AG04450 (cell line): Measurements from ENCODE around the gene ASIC3. TPM values are rescaled to one million over a fixed set of nuclear protein-coding genes. Genes with fewer than 3 reads are reported as not detected.

Experiments used
- CTCF ChIA-PET: fragments of 300-600, 350-600 bp; formaldehyde crosslinking; extraction: SDS; loops from one replicate; lab custom pipeline; 2022; ENCODE audit warnings: antibody characterized with exemption, inconsistent platforms; lab: Charles Lee
- POLR2A ChIA-PET: fragments of 350-600 bp; formaldehyde crosslinking; extraction: SDS; loops from one replicate; lab custom pipeline; 2021; ENCODE audit warnings: antibody characterized with exemption, inconsistent platforms; lab: Yijun Ruan, JAX
- DNase-seq: peaks from one replicate; pipeline ENCODE4 v3.0.0-alpha.2; 2011; ENCODE audit warnings: low read depth, low spot score
- H3K27ac ChIP-seq: one replicate; pipeline ENCODE4 v1.5.1; 2012; ENCODE audit warnings: low read depth, low read length, control low read depth
- H3K27me3 ChIP-seq: one replicate; pipeline ENCODE4 v1.6.0; 2012; ENCODE audit warnings: low read length; ENCODE audit not compliant: control insufficient read depth, insufficient read depth
- H3K4me3 ChIP-seq: 2 replicates; pipeline ENCODE4 v1.5.1; 2011; ENCODE audit warnings: mild to moderate bottlenecking, low read depth, low read length, control low read depth
- H3K9me3 ChIP-seq: 2 replicates; pipeline ENCODE4 v1.5.1; 2012; ENCODE audit warnings: low read length; ENCODE audit not compliant: control insufficient read depth, insufficient read depth
- polyA minus RNA-seq: library from RNA; depleted of rRNA, polyadenylated mRNA; stranded (reverse); fragments of >200 nt; gene quantifications from 2 replicates; pipeline ENCODE4 v1.2.3, GENCODE V29; 2011; rRNA and poly(A)+ RNA removed
- polyA plus RNA-seq: library from polyadenylated mRNA; depleted of rRNA; stranded (reverse); fragments of >200 nt; gene quantifications from 2 replicates; pipeline ENCODE4 v1.2.3, GENCODE V29; 2011; rRNA removed
- TF ChIP-seq, protein P1 (sequence below): IDR thresholded peaks from 2 replicates; pipeline ENCODE4 v1.5.1; 2011; ENCODE audit warnings: low read depth, low read length, control low read depth, inconsistent platforms

ASIC3 gene
- polyA plus RNA-seq (0.07 and 0.11 TPM in 2 replicates), polyA minus RNA-seq (not detected in 2 replicates)

DNA sequence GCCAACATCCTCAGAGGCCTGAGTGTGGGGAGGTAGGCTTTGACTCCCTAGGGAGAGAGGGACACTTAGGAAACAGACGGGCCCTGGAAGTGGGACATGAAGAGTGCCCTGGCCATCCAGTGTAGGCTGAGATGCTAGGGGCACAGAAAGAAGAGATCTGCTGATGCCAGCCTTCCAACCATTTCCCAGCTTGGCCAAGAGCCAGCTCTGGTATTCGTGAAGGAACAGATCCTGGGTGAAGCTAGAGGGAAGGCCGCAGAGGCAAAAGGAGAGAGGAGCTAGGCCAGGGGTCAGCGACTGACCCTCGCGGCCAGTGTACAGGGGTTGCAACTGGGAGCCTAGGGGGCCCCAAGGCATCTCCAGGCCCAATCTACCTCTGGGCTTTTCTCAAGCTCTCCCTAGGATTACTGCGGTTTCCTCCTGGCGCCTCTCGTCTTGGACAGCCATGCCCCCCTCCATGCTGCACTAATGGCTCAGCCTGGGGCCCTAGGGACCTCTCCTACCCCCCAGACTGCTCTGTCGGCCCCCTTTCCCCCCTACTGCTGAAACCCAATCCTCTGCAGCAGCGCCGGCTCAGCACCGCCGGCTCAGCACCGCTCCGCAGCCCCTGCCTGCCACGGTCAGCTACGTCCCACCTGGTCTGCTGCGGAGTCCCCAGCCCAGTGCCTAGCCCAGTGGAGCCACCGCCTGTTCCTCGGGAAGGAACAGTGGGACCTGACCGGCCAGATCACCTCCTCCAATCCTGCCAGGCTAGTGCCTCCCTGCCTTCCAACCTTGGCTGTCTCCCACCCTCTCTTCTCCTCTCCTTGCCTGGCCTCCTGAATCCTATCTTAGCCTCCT lies at the start of gene ASIC3:
TSS of gene ASIC3 (plus strand) at position 556 of the 840 bp plus-strand sequence. CDS start 355 bp downstream, outside the sequence.
- ChIA-PET CTCF (interaction anchor here (1.1 kb wide), 1 partner anchor 15 kb away, joined by 3 read pairs; no protein-coding TSS in a partner anchor), POLR2A (interaction anchor here (1.2 kb wide), 1 partner anchor 9 kb away, joined by 3 read pairs; the partner anchor contains the start of gene CDK5)
- TF ChIP-seq, protein P1, sequence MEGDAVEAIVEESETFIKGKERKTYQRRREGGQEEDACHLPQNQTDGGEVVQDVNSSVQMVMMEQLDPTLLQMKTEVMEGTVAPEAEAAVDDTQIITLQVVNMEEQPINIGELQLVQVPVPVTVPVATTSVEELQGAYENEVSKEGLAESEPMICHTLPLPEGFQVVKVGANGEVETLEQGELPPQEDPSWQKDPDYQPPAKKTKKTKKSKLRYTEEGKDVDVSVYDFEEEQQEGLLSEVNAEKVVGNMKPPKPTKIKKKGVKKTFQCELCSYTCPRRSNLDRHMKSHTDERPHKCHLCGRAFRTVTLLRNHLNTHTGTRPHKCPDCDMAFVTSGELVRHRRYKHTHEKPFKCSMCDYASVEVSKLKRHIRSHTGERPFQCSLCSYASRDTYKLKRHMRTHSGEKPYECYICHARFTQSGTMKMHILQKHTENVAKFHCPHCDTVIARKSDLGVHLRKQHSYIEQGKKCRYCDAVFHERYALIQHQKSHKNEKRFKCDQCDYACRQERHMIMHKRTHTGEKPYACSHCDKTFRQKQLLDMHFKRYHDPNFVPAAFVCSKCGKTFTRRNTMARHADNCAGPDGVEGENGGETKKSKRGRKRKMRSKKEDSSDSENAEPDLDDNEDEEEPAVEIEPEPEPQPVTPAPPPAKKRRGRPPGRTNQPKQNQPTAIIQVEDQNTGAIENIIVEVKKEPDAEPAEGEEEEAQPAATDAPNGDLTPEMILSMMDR = no peak
- DNase-seq = no peak
- Histone ChIP-seq H3K9me3 (no peaks in the 10 kb centered on the region; the same call in 1 of the 2 replicates), H3K27me3 (peaks cover 5% of the 10 kb centered on the region), H3K27ac (no peak within 1 kb of the TSS), H3K4me3 (no peak within 1 kb of the TSS)

DNA sequence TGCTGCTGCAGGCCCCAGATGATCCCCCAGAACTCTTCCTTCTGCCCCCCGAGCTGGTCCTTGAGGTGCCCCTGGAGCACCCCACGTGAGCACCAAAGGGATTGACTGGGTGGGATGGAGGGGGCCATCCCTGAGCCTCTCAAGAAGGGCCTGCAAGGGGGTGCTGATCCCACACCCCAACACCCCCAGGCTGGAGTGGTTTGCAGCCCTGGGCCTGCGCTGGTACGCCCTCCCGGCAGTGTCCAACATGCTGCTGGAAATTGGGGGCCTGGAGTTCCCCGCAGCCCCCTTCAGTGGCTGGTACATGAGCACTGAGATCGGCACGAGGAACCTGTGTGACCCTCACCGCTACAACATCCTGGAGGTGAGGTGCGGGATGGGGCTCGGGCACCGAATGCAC lies 49.3 kb upstream of the ASIC3 start:
- ChIA-PET CTCF (interaction anchor here (1.0 kb wide), 1 partner anchor 20 kb away, joined by 3 read pairs; no protein-coding TSS in a partner anchor), POLR2A (interaction anchor here (0.7 kb wide), 1 partner anchor 32 kb away, joined by 10 read pairs; no protein-coding TSS in a partner anchor)
- peaks cover 9% of the 10 kb centered on the region for H3K27me3 ChIP-seq
- no peak for DNase-seq
- TF ChIP-seq, protein P1 = no peak
- H3K4me3 ChIP-seq = no peak overlapping the region
- no peaks in the 10 kb centered on the region; the same call in 1 of the 2 replicates for H3K9me3 ChIP-seq
- H3K27ac ChIP-seq = no peak overlapping the region

DNA sequence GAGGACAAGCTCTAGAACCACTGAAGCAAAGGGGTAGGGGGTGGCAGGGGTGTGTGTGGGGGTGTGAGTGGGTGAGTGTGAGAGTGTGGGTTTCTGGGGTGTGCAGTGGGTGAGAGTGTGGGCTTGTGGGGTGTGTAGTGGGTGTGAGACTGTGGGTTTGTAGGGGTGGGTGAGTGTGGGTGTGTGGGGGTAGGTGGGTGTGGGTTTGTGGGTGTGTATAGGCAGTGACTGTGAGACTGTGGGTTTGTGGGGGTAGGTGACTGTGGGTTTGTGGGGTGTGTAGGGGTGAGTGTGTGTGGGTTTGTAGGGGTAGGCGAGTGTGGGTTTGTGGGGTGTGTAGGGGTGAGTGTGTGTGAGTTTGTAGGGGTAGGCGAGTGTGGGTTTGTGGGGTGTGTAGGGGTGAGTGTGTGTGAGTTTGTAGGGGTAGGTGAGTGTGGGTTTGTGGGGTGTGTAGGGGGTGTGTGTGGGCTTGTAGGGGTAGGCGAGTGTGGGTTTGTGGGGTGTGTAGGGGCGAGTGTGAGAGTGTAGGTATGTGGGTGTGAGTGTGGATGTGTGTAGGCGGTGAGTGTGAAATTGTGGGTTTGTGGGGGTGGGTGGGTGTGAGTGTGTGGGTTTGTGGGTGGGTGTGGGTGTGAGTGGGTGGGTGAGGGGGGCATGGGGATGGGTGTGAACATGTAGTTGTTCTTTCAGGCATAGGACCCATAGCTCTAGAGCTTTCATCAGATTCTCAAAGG lies 48.7 kb upstream of the ASIC3 start:
- Histone ChIP-seq H3K4me3 (no peak overlapping the region), H3K27ac (no peak overlapping the region), H3K27me3 (peaks cover 9% of the 10 kb centered on the region), H3K9me3 (no peaks in the 10 kb centered on the region; the same call in 1 of the 2 replicates)
- ChIA-PET POLR2A (interaction anchor here (0.7 kb wide), 1 partner anchor 32 kb away, joined by 10 read pairs; no protein-coding TSS in a partner anchor), CTCF (interaction anchor here (1.0 kb wide), 1 partner anchor 19 kb away, joined by 3 read pairs; no protein-coding TSS in a partner anchor)
- DNase-seq = no peak
- TF ChIP-seq, protein P1 = no peak

DNA sequence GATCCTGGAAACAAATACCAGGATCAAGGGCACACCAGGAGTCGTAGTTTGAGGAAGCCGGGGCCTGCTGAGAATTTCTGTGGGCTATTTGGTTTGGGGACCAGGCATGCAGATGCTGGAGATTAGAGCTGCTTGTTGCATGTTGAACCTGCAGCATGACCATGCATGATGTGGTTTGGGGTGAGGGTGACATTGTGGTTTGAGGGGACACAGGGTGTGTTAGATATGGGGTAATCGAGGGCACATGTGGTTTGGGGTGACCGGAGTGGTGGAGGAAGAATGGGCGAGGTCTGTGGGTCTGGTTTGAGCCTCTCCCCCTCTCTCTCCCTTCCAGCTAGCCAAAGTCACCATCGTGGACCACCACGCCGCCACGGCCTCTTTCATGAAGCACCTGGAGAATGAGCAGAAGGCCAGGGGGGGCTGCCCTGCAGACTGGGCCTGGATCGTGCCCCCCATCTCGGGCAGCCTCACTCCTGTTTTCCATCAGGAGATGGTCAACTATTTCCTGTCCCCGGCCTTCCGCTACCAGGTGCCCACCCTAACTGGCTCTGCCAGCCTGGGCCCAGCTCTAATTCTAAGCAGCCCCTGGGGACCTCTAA lies 47.3 kb upstream of the ASIC3 start:
- Histone ChIP-seq H3K27ac (no peak overlapping the region), H3K4me3 (no peak overlapping the region), H3K9me3 (no peaks in the 10 kb centered on the region; the same call in 1 of the 2 replicates), H3K27me3 (peaks cover 9% of the 10 kb centered on the region)
- TF ChIP-seq, protein P1 = no peak
- ChIA-PET CTCF (interaction anchor here (0.9 to 1.1 kb wide), 2 partner anchors 12 kb away, joined by 3 to 4 read pairs; no protein-coding TSS in a partner anchor), POLR2A (no interaction called here)
- no peak for DNase-seq
